Effector memory CD4-positive, alpha-beta T cell (primary cell): ENCODE results near the gene SAXO2.
"Not testable (repeated sequence)": the region's sequence is repeated elsewhere in the genome, so short reads cannot be mapped to it uniquely, and the experiment has no call there.

ENCODE experiments used
- DNase-seq, 3 donors: peaks; one replicate each; pipeline ENCODE4 v3.0.0-alpha.2; 2020
- H3K27ac ChIP-seq: 2 replicates; pipeline ENCODE4 v1.7.0; 2013; ENCODE audit warnings: mild to moderate bottlenecking, low read length, moderate library complexity; ENCODE audit not compliant: insufficient read depth, poor library complexity, severe bottlenecking
- H3K27me3 ChIP-seq: replicated peaks from 2 replicates; pipeline ENCODE4 v1.7.0; 2013; ENCODE audit warnings: mild to moderate bottlenecking, low read length; ENCODE audit not compliant: insufficient read depth, control insufficient read depth, poor library complexity, severe bottlenecking
- H3K36me3 ChIP-seq: 2 replicates; pipeline ENCODE4 v1.7.0; 2013; ENCODE audit warnings: mild to moderate bottlenecking, low read length, moderate library complexity; ENCODE audit not compliant: control insufficient read depth, insufficient read depth
- H3K4me1 ChIP-seq: 2 replicates; pipeline ENCODE4 v1.7.0; 2013; ENCODE audit warnings: low read length, mild to moderate bottlenecking; ENCODE audit not compliant: control insufficient read depth, insufficient read depth, poor library complexity, severe bottlenecking
- H3K4me3 ChIP-seq: 2 replicates; pipeline ENCODE4 v1.7.0; 2013; ENCODE audit warnings: low read length, low read depth, mild to moderate bottlenecking; ENCODE audit not compliant: insufficient read depth, poor library complexity, severe bottlenecking
- H3K9me3 ChIP-seq: 2 replicates; pipeline ENCODE4 v1.7.0; 2013; ENCODE audit warnings: mild to moderate bottlenecking, low read length, moderate library complexity; ENCODE audit not compliant: control insufficient read depth

SAXO2 gene

DNA sequence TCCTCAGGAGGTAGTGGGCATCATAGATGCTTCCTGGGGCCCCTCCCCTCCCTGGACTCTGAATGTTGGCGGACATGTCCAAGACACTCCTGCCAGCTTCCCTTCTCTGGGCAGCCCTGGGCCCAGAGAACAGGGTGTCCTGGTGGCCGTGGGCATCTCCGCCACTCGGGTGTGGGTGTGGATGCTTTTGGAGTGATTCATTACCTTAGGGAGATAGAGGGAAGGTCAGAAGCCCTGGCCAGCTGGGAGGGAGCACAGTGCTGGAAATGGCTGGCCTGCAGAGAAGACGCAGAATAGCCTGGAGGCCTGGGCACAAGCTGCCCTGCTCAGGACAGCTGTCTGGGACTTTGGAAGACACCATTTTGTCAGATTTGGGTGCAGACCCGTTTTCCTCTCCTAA is 37.7 kb downstream of the SAXO2 start:
- not testable (repeated sequence) for H3K4me3 ChIP-seq, H3K36me3 ChIP-seq, H3K4me1 ChIP-seq, H3K27ac ChIP-seq, H3K9me3 ChIP-seq, H3K27me3 ChIP-seq, DNase-seq

DNA sequence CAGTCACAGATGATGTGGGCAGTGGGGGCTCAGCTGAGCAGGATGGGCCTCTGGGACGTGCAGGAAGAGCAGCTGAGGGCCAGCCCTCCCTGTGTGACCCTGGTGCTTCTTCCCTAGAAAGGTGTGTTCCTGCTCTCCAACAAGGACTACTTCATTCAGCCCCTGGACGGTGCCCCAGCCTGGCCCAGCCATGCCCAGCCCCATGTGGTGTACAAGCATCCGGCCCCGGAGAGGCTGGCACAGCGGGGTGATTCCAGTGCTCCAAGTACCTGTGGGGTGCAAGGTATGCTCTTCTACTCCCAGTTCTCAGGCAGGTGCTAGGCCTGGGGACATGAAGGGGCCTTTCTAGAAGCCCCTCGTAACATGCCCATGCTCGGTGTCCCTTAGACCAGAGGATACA is 38.3 kb downstream of the SAXO2 start:
- no peak for DNase-seq
- Histone ChIP-seq H3K4me3 (no peak overlapping the region), H3K4me1 (no peaks in the 10 kb centered on the region), H3K27ac (no peak overlapping the region), H3K9me3 (no peaks in the 10 kb centered on the region), H3K27me3 (no peaks in the 10 kb centered on the region), H3K36me3 (no peaks in the 10 kb centered on the region)

DNA sequence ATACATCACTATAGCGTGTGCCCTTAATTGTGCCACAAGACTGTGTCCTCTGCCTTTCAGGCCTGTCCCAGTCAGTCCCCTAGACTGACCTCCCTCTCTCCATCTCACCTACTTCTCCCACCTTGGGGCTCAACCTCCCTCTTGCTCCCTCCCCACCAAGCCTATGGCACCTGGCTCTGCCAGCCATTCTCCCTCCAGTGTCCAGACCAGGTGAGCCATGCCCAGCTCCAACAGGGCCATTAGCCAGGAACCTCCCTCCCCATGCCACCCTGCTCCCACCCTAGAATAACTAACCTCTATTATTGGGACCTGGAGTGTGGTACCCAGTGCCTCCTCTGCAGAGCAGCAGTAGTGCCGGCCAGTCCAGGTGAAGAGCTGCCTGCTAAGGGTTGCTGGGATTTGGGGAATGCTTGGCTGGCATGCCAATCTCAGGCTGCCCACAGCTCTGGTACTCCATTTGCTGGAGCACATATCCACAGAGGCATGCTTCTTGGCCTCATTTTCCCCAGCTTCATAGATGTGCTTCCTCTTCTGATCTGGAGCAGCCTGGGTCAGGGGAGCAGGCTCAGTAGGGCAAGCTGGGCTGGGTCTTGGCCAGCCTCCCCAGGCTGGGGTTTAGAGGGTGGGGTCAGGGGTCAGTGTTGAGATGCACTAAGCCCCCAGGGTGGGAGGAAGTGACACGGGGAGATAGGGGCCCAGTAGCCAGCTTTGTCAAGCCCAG is 38.8 kb downstream of the SAXO2 start:
- Histone ChIP-seq H3K27me3 (no peaks in the 10 kb centered on the region), H3K27ac (no peak overlapping the region), H3K4me1 (no peaks in the 10 kb centered on the region), H3K9me3 (no peaks in the 10 kb centered on the region), H3K4me3 (no peak overlapping the region), H3K36me3 (no peaks in the 10 kb centered on the region)
- DNase-seq: no peak

DNA sequence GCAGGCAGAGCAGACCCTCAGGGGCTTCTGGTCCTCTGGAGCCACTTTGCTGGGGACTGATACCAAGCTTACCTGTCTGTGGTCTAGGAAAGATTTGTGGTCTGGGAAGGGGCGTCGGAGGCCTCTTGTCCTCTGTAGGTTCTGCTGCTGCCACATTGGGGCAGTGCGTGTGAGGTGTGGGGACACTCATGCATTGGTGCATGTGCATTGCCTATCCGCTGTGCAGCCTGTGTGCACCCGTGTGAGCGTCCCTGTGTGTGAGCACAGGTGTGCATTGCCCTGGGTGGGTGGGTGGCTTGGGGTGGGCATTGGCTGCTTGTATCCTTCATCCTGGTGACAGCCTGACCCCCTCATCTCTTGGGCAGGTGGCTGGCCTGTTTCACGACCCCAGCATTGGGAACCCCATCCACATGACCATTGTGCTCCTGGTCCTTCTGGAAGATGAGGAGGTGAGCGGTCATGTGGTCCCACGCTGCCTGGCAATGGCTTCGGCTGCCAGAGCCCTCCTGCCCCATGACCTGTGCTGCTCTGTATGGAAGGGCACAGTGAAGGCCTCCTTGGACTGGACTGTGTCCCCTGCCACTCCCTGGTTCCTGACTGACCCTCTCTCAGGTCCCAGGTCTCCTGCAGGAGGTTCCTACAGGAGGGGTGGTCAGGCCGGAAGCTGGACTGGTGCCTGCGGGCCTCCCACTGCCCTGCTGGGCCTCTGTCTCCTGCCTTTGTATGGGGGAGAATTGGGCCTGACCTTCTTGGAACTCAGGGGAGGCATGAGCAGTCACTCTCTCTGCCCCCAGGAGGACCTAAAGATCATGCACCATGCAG is 41.5 kb downstream of the SAXO2 start:
- DNase-seq: no peak
- H3K9me3 ChIP-seq: no peaks in the 10 kb centered on the region
- no peak overlapping the region for H3K27ac ChIP-seq
- no peaks in the 10 kb centered on the region for H3K4me1 ChIP-seq
- no peak overlapping the region for H3K4me3 ChIP-seq
- no peaks in the 10 kb centered on the region for H3K27me3 ChIP-seq
- no peaks in the 10 kb centered on the region for H3K36me3 ChIP-seq

DNA sequence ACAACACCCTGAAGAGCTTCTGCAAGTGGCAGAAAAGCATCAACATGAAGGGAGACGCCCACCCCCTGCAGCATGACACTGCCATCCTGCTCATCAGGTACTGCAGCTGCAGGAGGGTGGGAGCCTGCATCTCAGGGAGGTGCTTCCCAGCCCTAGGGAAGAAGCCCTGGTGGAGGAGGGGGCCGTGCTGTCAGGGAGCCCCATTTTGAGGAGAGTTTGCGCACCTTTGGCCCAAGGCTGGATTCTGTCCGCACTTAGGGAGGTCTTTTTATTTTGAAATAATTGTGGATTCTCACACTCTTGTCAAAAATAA is 42.1 kb downstream of the SAXO2 start:
- no peak for DNase-seq
- Histone ChIP-seq H3K9me3 (no peaks in the 10 kb centered on the region), H3K36me3 (no peaks in the 10 kb centered on the region), H3K27me3 (no peaks in the 10 kb centered on the region), H3K4me3 (no peak overlapping the region), H3K4me1 (no peaks in the 10 kb centered on the region), H3K27ac (no peak overlapping the region)

DNA sequence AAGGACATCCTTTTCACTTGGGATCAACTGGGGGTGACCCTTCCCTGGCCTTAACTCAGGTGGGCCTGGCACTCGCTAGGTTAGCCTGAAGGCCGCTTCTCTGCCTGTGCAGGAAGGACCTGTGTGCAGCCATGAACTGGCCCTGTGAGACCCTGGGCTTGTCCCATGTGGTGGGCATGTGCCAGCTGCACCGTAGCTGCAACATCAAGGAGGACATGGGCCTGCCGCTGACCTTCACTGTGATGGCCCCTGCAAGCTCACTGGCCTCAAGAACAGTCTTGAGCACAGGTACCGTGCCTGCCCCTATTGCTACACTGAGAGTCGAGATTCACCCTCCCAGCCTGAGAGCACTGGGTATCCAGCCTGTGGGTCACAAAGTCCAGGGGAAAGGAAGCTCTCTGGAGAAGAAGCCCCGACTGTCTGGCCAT is 43.0 kb downstream of the SAXO2 start:
- Histone ChIP-seq H3K4me3 (no peak overlapping the region), H3K27me3 (no peaks in the 10 kb centered on the region), H3K4me1 (no peaks in the 10 kb centered on the region), H3K36me3 (no peaks in the 10 kb centered on the region), H3K9me3 (no peaks in the 10 kb centered on the region), H3K27ac (no peak overlapping the region)
- DNase-seq: no peak

DNA sequence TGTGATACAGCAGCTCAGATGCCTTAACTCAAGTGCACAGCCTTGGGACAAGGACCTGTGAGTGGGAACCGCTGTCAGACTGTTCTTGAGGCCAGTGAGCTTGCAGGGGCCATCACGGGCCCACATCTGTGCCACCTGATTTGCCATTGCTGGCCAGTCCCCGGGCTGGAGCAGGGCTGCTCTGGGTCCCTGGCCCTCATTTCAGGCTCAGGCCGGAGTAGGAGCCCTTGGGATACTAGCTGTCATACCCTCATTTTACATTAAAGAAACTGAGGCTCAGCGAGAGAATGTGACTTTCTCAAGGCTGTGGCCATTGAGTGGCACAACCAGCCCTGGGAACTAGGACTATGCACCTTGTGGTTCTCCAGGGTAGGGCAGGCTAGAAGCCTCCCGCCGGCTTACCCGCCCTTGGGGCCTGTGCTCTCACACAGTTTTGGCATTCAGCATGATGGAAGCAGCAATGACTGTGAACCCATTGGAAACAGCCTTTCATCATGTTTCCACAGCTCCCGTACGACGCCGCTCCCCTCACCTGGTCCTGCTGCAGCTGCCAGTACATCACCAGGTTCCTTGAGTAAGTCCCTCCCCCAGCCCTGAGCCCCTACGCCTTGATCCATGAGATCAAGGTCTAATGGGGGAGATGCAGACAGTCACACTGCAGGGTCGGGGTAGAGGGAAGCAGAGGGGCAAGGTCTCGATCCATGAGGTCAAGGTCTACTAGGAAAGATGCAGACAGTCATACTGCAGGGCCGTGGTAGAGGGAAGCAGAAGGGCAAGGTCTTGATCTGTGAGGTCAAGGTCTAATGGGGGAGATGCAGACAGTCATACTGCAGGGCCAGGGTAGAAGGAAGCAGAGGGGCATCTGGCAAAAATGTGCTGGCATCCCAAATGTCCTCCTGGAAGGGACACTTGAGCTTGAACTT is 44.4 kb downstream of the SAXO2 start:
- DNase-seq: no peak
- H3K4me1 ChIP-seq: no peaks in the 10 kb centered on the region
- H3K27ac ChIP-seq: no peak overlapping the region
- no peaks in the 10 kb centered on the region for H3K36me3 ChIP-seq
- H3K27me3 ChIP-seq: no peaks in the 10 kb centered on the region
- no peaks in the 10 kb centered on the region for H3K9me3 ChIP-seq
- H3K4me3 ChIP-seq: no peak overlapping the region

DNA sequence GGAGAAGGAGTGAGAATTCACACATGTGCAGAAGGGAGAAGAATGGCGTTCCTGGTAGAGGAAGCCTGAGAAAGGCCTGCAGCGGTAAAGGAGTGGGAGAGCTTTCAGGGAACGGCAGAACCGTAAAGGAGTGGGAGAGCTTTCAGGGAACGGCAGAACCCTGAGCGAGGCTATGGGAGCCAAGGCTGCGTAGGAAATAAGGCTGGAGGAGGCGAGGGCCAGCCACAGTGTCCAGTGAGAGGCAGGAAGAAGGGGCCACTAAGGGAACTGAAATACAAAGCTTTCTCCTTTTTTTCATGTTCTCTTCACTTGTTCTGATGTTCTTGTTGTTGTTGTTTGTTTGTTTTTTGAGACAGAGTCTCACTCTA is 45.1 kb downstream of the SAXO2 start:
- Histone ChIP-seq H3K36me3 (no peaks in the 10 kb centered on the region), H3K4me1 (no peaks in the 10 kb centered on the region), H3K4me3 (no peak overlapping the region), H3K9me3 (no peaks in the 10 kb centered on the region), H3K27me3 (no peaks in the 10 kb centered on the region), H3K27ac (no peak overlapping the region)
- no peak for DNase-seq

DNA sequence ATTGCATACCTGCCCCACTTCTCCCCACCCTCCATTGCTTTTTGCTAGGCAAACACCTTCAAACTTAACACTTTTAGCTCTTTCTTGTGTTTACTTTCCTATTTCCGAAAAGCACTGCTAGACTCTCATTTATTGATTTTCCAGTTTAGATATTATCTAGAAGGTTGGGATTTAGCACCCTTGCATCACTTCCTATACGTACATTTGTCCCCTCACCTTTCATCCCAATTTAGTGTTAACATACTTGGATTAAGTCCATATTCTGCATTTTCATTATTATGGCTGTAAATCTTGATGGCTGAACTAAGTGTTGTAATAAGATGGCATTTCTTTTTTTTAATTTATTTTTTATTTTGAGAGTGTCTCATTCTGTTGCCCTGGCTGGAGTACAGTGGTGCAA is 47.2 kb downstream of the SAXO2 start:
- no peak for DNase-seq
- H3K4me1 ChIP-seq: no peaks in the 10 kb centered on the region
- H3K36me3 ChIP-seq: no peaks in the 10 kb centered on the region
- H3K9me3 ChIP-seq: no peaks in the 10 kb centered on the region
- H3K27ac ChIP-seq: no peak overlapping the region
- no peak overlapping the region for H3K4me3 ChIP-seq
- H3K27me3 ChIP-seq: no peaks in the 10 kb centered on the region

DNA sequence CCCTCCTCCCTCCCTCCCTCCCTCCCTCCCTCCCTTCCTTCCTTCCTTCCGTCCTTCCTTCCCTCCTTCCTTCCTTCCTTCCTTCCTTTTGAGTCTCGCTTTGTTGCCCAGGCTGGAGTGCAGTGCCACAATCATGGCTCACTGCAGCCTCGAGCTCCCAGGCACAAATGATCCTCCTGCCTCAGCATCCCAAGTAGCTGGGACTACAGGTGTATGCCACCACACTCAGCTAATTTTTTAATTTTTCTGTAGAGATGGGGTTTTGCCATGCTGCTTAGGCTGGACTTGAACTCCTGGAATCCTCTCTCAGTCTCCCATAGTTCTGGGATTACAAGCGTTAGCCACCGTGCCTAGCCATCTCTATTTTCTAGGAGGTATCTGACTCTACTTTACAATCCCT is 48.7 kb downstream of the SAXO2 start:
- not testable (repeated sequence) for H3K36me3 ChIP-seq, H3K4me3 ChIP-seq, H3K27me3 ChIP-seq, H3K27ac ChIP-seq, H3K9me3 ChIP-seq, DNase-seq, H3K4me1 ChIP-seq
